Keratinocyte (primary cell): ENCODE measurements around the gene MAPK4. TPM values are rescaled to one million over a fixed set of nuclear protein-coding genes. Genes with fewer than 3 reads are reported as not detected.

Experiments
- DNase-seq: peaks from one replicate; pipeline ENCODE4 v3.0.0-alpha.2; 2011; ENCODE audit warnings: low read depth, missing footprints, low spot score
- FAIRE-seq: peaks from 2 replicates; lab custom pipeline; 2011; peaks lifted over from hg19 to GRCh38; lab: Jason Lieb, UNC
- H2AFZ ChIP-seq: 2 replicates; pipeline ENCODE4 v1.6.0; 2012; ENCODE audit warnings: low read length, control low read depth, inconsistent platforms; ENCODE audit not compliant: control insufficient read depth
- H3K27ac ChIP-seq: 2 replicates; pipeline ENCODE4 v1.5.1; 2011; ENCODE audit warnings: low read length; ENCODE audit not compliant: control insufficient read depth, insufficient read depth
- H3K27me3 ChIP-seq: 3 replicates; pipeline ENCODE4 v1.6.0; 2011; ENCODE audit warnings: low read length; ENCODE audit not compliant: control insufficient read depth, insufficient read depth; ENCODE audit errors: extremely low read depth
- H3K36me3 ChIP-seq, 2 experiments: 2 replicates in 1 of 2; 3 replicates in 1 of 2; pipeline ENCODE4 v1.5.1; 2011; ENCODE audit warnings: low read length in 2 of 2, mild to moderate bottlenecking in 1 of 2; ENCODE audit not compliant: control insufficient read depth in 2 of 2, insufficient read depth in 2 of 2; ENCODE audit errors: extremely low read depth in 1 of 2
- H3K4me1 ChIP-seq: 3 replicates; pipeline ENCODE4 v1.5.1; 2011; ENCODE audit warnings: low read length; ENCODE audit not compliant: control insufficient read depth, insufficient read depth; ENCODE audit errors: extremely low read depth
- H3K4me2 ChIP-seq: 3 replicates; pipeline ENCODE4 v1.6.0; 2011; ENCODE audit warnings: low read depth, low read length; ENCODE audit not compliant: control insufficient read depth, insufficient read depth; ENCODE audit errors: extremely low read depth
- H3K4me3 ChIP-seq, 3 experiments: fragments of 200-600 bp in 1 of 3; sonication (generic) in 1 of 3; 2 replicates in 2 of 3; 3 replicates in 1 of 3; pipeline ENCODE4 v1.5.1; 2011 to 2016; ENCODE audit warnings: low read length in 3 of 3, mild to moderate bottlenecking in 3 of 3, control low read depth in 2 of 3, inconsistent platforms in 1 of 3, low read depth in 1 of 3, mixed read lengths in 1 of 3, mixed run types in 1 of 3, moderate library complexity in 1 of 3; ENCODE audit not compliant: control insufficient read depth in 2 of 3, insufficient read depth in 2 of 3; ENCODE audit errors: extremely low read depth in 1 of 3
- H3K79me2 ChIP-seq: 2 replicates; pipeline ENCODE4 v1.6.0; 2012; ENCODE audit warnings: low read length; ENCODE audit not compliant: control insufficient read depth, insufficient read depth
- H3K9ac ChIP-seq: 3 replicates; pipeline ENCODE4 v1.6.0; 2011; ENCODE audit warnings: low read length; ENCODE audit not compliant: control insufficient read depth, insufficient read depth; ENCODE audit errors: extremely low read depth
- H3K9me1 ChIP-seq: 3 replicates; pipeline ENCODE4 v1.6.0; 2011; ENCODE audit warnings: low read length; ENCODE audit not compliant: control insufficient read depth, insufficient read depth; ENCODE audit errors: extremely low read depth
- H3K9me3 ChIP-seq: 2 replicates; pipeline ENCODE4 v1.5.1; 2012; ENCODE audit warnings: low read depth, low read length; ENCODE audit not compliant: control insufficient read depth
- H4K20me1 ChIP-seq: 3 replicates; pipeline ENCODE4 v1.6.0; 2011; ENCODE audit warnings: low read length; ENCODE audit not compliant: control insufficient read depth, insufficient read depth; ENCODE audit errors: extremely low read depth
- EZH2 ChIP-seq: IDR thresholded peaks from one replicate; pipeline ENCODE4 v1.6.1; 2012; ENCODE audit warnings: inconsistent platforms, mild to moderate bottlenecking, low read length, moderate library complexity
- dilution Hi-C: fragments of 300-500 bp; cut with MboI; formaldehyde crosslinking; loops from one replicate; pipeline ENCODE4 v1.7.0; 2020; ENCODE audit warnings: low sequenced_read_pairs; ENCODE audit not compliant: extremely low pct_ligation_motif_present
- polyA plus RNA-seq, 5 experiments: library from polyadenylated mRNA; depleted of rRNA in 3 of 5; stranded (reverse) in 3 of 5; stranded (forward) in 1 of 5; unstranded in 1 of 5; fragments of >200 nt; gene quantifications; 1 replicate in 1 of 5; 2 replicates in 3 of 5; 3 replicates in 1 of 5; pipeline versions ENCODE4 v1.2.1 to v1.2.3, GENCODE V29; 2011 to 2012; ENCODE audit warnings: missing spikeins in 2 of 5, low read depth in 1 of 5, low replicate concordance in 1 of 5
- TF ChIP-seq, protein P1 (sequence below), 3 experiments: IDR thresholded peaks in 1 of 3; conservative IDR thresholded peaks in 1 of 3; optimal IDR thresholded peaks in 1 of 3; 2 replicates in 2 of 3; 3 replicates in 1 of 3; pipeline versions ENCODE3 to v1.5.1; 2011; ENCODE audit warnings: low read length in 3 of 3, mild to moderate bottlenecking in 3 of 3, moderate library complexity in 2 of 3, control low read depth in 1 of 3, inconsistent platforms in 1 of 3; ENCODE audit not compliant: insufficient read depth in 2 of 3; ENCODE audit errors: extremely low read depth in 1 of 3

MAPK4 gene
- polyA plus RNA-seq, 1 donor (not counting 4 experiments of a cell fraction or from before 2014, with no cell fraction given) = not detected

DNA sequence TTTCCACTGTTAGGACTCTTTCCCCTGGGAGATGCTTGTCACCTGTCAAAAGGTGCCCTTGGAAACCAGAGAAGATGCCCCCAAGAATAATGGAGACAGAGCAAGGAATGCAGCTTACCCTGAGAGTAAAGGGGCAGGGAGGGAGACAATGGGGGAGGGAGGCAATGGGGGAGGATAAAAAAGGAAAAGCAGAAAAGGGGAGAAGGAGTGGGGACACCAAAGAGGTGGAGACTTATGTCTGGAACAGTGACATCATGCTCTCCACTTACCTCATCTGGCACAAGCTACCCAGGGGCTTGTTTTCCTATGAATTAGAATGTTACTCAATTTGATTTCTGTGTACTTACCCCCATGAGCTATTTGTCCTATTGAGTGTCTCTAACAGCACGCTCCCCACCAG lies 192.1 kb downstream of the MAPK4 start:
- Histone ChIP-seq H3K9me1 (no peaks in the 10 kb centered on the region), H4K20me1 (no peaks in the 10 kb centered on the region), H3K4me3 (no peak overlapping the region), H2AFZ (no peak overlapping the region), H3K9ac (no peak overlapping the region), H3K36me3 (no peaks in the 10 kb centered on the region), H3K27me3 (peaks cover 12% of the 10 kb centered on the region), H3K4me1 (no peaks in the 10 kb centered on the region), H3K79me2 (no peaks in the 10 kb centered on the region), H3K4me2 (no peak overlapping the region), H3K27ac (no peak overlapping the region), H3K9me3 (no peaks in the 10 kb centered on the region)
- TF ChIP-seq, protein P1, sequence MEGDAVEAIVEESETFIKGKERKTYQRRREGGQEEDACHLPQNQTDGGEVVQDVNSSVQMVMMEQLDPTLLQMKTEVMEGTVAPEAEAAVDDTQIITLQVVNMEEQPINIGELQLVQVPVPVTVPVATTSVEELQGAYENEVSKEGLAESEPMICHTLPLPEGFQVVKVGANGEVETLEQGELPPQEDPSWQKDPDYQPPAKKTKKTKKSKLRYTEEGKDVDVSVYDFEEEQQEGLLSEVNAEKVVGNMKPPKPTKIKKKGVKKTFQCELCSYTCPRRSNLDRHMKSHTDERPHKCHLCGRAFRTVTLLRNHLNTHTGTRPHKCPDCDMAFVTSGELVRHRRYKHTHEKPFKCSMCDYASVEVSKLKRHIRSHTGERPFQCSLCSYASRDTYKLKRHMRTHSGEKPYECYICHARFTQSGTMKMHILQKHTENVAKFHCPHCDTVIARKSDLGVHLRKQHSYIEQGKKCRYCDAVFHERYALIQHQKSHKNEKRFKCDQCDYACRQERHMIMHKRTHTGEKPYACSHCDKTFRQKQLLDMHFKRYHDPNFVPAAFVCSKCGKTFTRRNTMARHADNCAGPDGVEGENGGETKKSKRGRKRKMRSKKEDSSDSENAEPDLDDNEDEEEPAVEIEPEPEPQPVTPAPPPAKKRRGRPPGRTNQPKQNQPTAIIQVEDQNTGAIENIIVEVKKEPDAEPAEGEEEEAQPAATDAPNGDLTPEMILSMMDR (optimal IDR thresholded peaks at IDR 0.05 in 1 of 3, IDR thresholded peaks at IDR 0.05 in 1 of 3, conservative IDR thresholded peaks at IDR 0.05 in 1 of 3; ENCODE audit: extremely low read depth in 1 of 3, insufficient read depth in 2 of 3, low read length in 3 of 3) = no peak
- no peak for TF ChIP-seq EZH2
- FAIRE-seq = no peak
- no peak for DNase-seq
- dilution Hi-C loops = no loop called here

DNA sequence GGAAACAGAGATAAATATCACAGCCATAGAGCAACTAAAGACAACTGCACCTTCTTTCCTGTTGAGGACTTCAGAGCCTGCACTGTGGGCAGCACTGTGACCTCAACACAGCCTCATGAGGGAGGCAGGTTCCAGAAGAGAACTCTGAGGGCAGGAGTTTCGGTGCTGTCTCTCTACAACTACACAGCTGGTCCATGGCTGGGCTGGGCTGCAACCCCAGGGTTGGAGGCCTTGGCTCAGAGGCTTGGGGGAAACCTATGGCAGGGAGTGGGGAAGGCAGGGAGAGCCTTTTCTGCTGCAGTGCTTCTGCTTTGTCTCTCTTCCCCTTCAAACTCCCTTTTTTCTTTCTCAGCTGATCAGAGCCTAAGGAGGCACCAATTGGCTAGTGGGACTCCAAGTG lies 193.4 kb downstream of the MAPK4 start:
- Histone ChIP-seq H3K9me3 (no peaks in the 10 kb centered on the region), H3K9ac (no peak overlapping the region), H2AFZ (no peak overlapping the region), H3K79me2 (no peaks in the 10 kb centered on the region), H3K36me3 (no peaks in the 10 kb centered on the region), H3K4me2 (no peak overlapping the region), H3K9me1 (no peaks in the 10 kb centered on the region), H3K27ac (no peak overlapping the region), H3K27me3 (peaks cover 10% of the 10 kb centered on the region), H4K20me1 (no peaks in the 10 kb centered on the region), H3K4me3 (no peak overlapping the region), H3K4me1 (no peaks in the 10 kb centered on the region)
- no peak for FAIRE-seq
- DNase-seq = no peak
- TF ChIP-seq, protein P1 (optimal IDR thresholded peaks at IDR 0.05 in 1 of 3, IDR thresholded peaks at IDR 0.05 in 1 of 3, conservative IDR thresholded peaks at IDR 0.05 in 1 of 3; ENCODE audit: extremely low read depth in 1 of 3, insufficient read depth in 2 of 3, low read length in 3 of 3) = no peak
- TF ChIP-seq EZH2 = no peak
- dilution Hi-C loops = no loop called here
